AG10803 (cell line): ENCODE results near the gene EXD1.

Source experiments
- DNase-seq: peaks from one replicate; pipeline ENCODE4 v3.0.0; 2010; ENCODE audit warnings: low read depth
- H3K4me3 ChIP-seq: 2 replicates; pipeline ENCODE4 v1.5.1; 2011; ENCODE audit warnings: mild to moderate bottlenecking, low read length, control low read depth
- TF ChIP-seq, protein P1 (sequence below): conservative IDR thresholded peaks from 2 replicates; pipeline ENCODE4 v1.5.1; 2011; ENCODE audit warnings: mild to moderate bottlenecking, low read length, control low read depth, inconsistent platforms

EXD1 gene

DNA sequence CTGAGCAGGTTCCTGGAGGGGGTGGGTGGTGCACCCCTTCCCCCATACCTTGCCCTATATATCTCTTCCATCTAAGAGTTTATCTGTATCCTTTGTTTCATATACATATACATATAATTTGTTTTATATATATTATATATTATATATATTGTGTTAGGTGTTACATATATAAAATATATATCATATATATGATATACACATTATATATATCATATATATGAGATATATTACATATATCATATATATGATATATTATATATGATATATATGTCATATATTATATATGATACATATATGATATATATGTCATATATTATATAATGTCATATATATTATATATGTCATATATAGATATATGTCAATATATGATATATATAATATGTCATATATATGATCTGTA lies 31.1 kb downstream of the EXD1 start:
- no peak overlapping the region for H3K4me3 ChIP-seq
- no peak for DNase-seq
- TF ChIP-seq, protein P1, sequence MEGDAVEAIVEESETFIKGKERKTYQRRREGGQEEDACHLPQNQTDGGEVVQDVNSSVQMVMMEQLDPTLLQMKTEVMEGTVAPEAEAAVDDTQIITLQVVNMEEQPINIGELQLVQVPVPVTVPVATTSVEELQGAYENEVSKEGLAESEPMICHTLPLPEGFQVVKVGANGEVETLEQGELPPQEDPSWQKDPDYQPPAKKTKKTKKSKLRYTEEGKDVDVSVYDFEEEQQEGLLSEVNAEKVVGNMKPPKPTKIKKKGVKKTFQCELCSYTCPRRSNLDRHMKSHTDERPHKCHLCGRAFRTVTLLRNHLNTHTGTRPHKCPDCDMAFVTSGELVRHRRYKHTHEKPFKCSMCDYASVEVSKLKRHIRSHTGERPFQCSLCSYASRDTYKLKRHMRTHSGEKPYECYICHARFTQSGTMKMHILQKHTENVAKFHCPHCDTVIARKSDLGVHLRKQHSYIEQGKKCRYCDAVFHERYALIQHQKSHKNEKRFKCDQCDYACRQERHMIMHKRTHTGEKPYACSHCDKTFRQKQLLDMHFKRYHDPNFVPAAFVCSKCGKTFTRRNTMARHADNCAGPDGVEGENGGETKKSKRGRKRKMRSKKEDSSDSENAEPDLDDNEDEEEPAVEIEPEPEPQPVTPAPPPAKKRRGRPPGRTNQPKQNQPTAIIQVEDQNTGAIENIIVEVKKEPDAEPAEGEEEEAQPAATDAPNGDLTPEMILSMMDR = no peak

DNA sequence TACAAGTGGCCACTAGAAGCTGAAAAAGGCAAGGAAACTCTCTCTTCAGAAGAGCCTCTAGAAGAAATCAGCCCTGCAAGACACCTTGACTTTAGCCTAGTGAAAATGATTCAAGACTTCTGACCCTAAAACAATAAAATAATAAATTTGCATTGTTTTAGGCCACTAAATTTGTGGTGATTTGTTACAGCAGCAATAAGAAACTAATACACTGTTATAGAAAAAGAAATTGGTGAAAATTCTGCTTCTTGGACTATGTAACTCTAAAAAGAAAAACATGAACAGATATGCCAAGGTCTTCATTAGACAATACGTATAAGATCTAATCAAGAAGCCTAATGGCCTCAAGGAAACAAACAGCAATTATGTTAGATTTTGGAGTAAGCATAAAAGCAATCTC lies 36.1 kb downstream of the EXD1 start:
- no peak for DNase-seq
- TF ChIP-seq, protein P1 = no peak
- no peak overlapping the region for H3K4me3 ChIP-seq

DNA sequence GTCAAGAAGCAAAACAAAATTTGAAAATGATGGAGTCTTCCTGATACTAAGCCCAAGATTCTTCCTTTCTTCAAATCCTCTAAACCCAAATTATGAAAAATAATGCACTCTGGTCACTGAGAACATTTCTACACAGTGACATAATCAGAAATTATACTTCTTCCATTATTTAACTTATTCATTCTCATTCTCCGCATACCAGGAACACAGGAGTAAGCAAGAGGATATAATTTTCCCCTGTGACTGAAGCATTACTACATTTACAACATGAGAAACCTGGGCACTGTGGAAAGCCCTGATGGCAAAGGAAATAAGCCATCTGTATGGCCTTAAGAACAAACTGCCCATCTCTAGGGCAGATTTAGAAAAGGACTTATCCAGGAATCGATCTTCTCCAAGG lies 47.0 kb downstream of the EXD1 start:
- DNase-seq = peak; percentile 27
- TF ChIP-seq, protein P1 = no peak
- no peak overlapping the region for H3K4me3 ChIP-seq

DNA sequence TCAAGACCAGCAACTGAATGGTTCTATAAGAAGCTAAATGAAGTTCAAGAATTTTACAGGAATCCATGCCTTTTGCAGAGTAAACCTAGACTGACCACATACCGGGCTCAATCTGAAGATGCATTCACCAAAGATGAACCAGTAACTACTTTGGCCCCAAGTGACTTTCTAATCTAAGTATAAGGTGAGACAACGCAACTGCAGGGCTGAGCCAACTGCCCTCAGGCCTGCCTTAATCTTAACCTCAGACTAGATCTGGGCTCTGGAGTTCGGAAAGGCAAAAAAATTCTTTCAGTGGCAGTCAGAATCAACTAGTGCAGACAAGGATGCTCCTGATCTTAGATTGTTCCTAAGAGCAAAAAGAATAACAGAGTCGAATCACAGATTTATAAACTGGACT lies 48.3 kb downstream of the EXD1 start:
- no peak overlapping the region for H3K4me3 ChIP-seq
- TF ChIP-seq, protein P1 = no peak
- DNase-seq = no peak

DNA sequence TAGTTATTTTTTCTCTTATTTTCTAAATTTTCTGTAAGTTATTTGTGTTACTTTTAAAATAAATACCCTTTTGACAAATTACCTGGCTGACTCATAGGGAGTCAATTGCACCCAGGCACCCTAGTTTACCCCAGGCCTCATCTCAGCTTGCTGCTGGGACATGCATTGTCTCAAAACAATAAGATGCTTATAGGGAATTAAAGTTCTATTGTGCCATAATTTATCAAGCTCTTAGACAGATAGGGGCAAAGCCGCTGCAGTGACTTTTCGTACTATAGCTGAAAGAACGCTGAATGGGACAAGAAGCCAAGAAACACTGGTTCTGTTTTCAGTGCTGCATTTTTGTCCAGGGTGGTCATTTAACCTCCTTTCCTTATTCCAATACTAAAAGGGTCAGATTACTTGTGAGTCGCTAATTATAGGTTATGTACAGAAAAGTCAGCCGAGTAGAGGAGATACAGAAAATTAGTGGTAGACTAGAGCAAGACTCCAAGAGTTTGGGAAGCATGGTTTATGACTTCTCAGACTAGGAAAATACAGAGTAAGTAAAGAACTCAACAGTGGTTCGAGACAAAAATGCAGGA lies 50.3 kb downstream of the EXD1 start:
- DNase-seq = no peak
- no peak overlapping the region for H3K4me3 ChIP-seq
- TF ChIP-seq, protein P1 = no peak

DNA sequence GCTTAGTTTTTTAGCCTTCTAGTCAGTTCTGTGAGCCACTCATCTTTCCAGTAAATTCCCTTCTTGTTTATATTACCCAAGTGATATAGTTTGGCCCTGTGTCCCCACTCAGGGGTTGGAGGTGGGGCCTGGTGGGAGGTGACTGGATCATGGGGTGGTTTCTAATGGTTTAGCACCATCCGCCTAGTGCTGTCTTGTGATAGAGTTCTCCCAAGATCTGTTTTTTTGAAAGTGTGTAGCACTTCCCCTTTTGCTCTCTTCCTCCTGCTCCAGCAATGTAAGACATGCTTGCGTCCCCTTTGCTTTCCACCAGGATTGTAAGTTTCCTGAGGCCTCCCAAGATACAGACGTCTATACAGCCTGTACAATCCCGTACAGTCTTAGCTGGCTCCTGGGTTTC lies 60.8 kb downstream of the EXD1 start:
- no peak for DNase-seq
- no peak overlapping the region for H3K4me3 ChIP-seq
- TF ChIP-seq, protein P1 = no peak

DNA sequence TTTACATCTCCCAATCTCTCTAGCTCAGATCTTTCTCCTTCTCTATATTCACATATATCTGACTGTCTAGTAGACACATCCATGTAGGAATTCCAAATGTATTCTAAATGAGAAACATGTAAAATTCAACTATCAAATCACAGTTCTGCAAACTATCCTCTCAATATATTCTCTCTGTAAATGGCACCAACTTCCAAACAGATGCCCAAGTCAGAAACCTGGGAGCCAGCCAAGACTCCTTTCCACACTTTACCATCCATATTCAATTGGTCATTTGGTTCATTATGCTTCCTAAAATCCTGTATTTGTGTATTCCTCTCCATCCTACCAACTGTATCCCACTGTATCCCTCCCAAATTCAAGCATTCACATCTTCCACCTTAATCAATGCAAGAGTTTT lies 61.5 kb downstream of the EXD1 start:
- TF ChIP-seq, protein P1 = no peak

More for the DNA sequence above, 61.5 kb downstream of the EXD1 start:
- no peak for DNase-seq
- no peak overlapping the region for H3K4me3 ChIP-seq
